A673 (cell line): ENCODE data around the gene PKLR. TPM values are rescaled to one million over a fixed set of nuclear protein-coding genes. Genes with fewer than 3 reads are reported as not detected.

Source experiments
- BruUV-seq: library from RNA; stranded (reverse); fragments of 400-500 nt; replicated peaks from 2 replicates; lab custom pipeline; 2021; lab: Mats Ljungman, UMichigan
- CTCF ChIA-PET: fragments of 300-600 bp; sonication (Branson Sonifier 250); formaldehyde crosslinking; loops from one replicate; lab custom pipeline; 2022; ENCODE audit warnings: antibody characterized with exemption; lab: Charles Lee
- POLR2A ChIA-PET: fragments of 300-600 bp; sonication (Branson Sonifier 250); formaldehyde crosslinking; loops from one replicate; lab custom pipeline; 2022; ENCODE audit warnings: antibody characterized with exemption; ENCODE audit not compliant: low non-redundant PET; lab: Charles Lee
- DNase-seq: peaks from one replicate; pipeline ENCODE4 v3.0.0-alpha.2; 2015; ENCODE audit warnings: low spot score
- H3K27ac ChIP-seq: fragments of 200-600 bp; sonication (generic); 2 replicates; pipeline ENCODE4 v1.5.1; 2016; ENCODE audit warnings: mixed run types, low read depth, mild to moderate bottlenecking, mixed read lengths, antibody characterized with exemption, low read length; ENCODE audit not compliant: poor library complexity, severe bottlenecking
- H3K27me3 ChIP-seq: fragments of 200-600 bp; sonication (generic); replicated peaks from 2 replicates; pipeline ENCODE4 v1.6.1; 2017; ENCODE audit warnings: mixed run types, low read depth, mild to moderate bottlenecking, mixed read lengths, antibody characterized with exemption, low read length; ENCODE audit not compliant: insufficient read depth, poor library complexity
- H3K36me3 ChIP-seq: fragments of 200-600 bp; sonication (generic); 2 replicates; pipeline ENCODE4 v1.6.1; 2016; ENCODE audit warnings: mixed run types, mild to moderate bottlenecking, mixed read lengths, antibody characterized with exemption, low read length; ENCODE audit not compliant: insufficient read depth, poor library complexity, severe bottlenecking
- H3K4me1 ChIP-seq: fragments of 200-600 bp; sonication (generic); 2 replicates; pipeline ENCODE4 v1.6.1; 2017; ENCODE audit warnings: mixed run types, mild to moderate bottlenecking, mixed read lengths, antibody characterized with exemption, low read length; ENCODE audit not compliant: insufficient read depth, poor library complexity, severe bottlenecking
- H3K4me3 ChIP-seq: fragments of 200-600 bp; sonication (generic); 2 replicates; pipeline ENCODE4 v1.5.1; 2016; ENCODE audit warnings: low read depth, mixed run types, mild to moderate bottlenecking, mixed read lengths, low read length; ENCODE audit not compliant: poor library complexity, severe bottlenecking
- H3K9me3 ChIP-seq: fragments of 200-600 bp; sonication (generic); 2 replicates; pipeline ENCODE4 v1.6.1; 2016; ENCODE audit warnings: mixed run types, low read depth, mild to moderate bottlenecking, mixed read lengths, antibody characterized with exemption, low read length; ENCODE audit not compliant: poor library complexity, severe bottlenecking
- CTCF ChIP-seq: fragments of 300-800, 200-600 bp; sonication (generic); conservative IDR thresholded peaks from 2 replicates; pipeline ENCODE4 v1.5.1; 2017; ENCODE audit warnings: low read depth, mild to moderate bottlenecking, antibody characterized with exemption, low read length, moderate library complexity, mixed read lengths
- EZH2 ChIP-seq: fragments of 200-600 bp; sonication (generic); IDR thresholded peaks from 2 replicates; pipeline ENCODE4 v1.6.1; 2017; ENCODE audit warnings: borderline replicate concordance, low read depth, mild to moderate bottlenecking, mixed read lengths, antibody characterized with exemption, low read length; ENCODE audit not compliant: poor library complexity, severe bottlenecking
- intact Hi-C: fragments of 100-400 bp; cut with micrococcal nuclease; formaldehyde crosslinking; loops from one replicate; pipeline ENCODE4 v1.10.0; 2022; ENCODE audit not compliant: unreplicated experiment
- total RNA-seq: library from RNA; stranded (reverse); gene quantifications from 2 replicates; pipeline ENCODE4 v1.2.3, GENCODE V29; 2021

The PKLR gene
- total RNA-seq, 1 experiment from 2014 or later, result not detected

GRCh38 chr1:155309423-155310021 lies 8.3 kb upstream of the PKLR start:
- DNase-seq, result peak; percentile 76
- Histone ChIP-seq H3K4me3 (peak overlapping the region; percentile 76), H3K9me3 (no peaks in the 10 kb centered on the region), H3K36me3 (peaks cover 37% of the 10 kb centered on the region), H3K27me3 (no peaks in the 10 kb centered on the region), H3K27ac (peak overlapping the region; percentile 96), H3K4me1 (peaks cover 29% of the 10 kb centered on the region)
- intact Hi-C loops, result loop anchor here (2.0 kb wide), 1 partner anchor 27 kb away; no protein-coding TSS in a partner anchor
- POLR2A ChIA-PET, result no interaction called here
- no TSS peak for BruUV-seq
- CTCF ChIA-PET, result interaction anchor here (0.6 kb wide), 1 partner anchor 28 kb away, joined by 4 read pairs; no protein-coding TSS in a partner anchor
- TF ChIP-seq EZH2, result no peak
- TF ChIP-seq CTCF, result no peak; the same call in 1 of the 2 replicates

DNA sequence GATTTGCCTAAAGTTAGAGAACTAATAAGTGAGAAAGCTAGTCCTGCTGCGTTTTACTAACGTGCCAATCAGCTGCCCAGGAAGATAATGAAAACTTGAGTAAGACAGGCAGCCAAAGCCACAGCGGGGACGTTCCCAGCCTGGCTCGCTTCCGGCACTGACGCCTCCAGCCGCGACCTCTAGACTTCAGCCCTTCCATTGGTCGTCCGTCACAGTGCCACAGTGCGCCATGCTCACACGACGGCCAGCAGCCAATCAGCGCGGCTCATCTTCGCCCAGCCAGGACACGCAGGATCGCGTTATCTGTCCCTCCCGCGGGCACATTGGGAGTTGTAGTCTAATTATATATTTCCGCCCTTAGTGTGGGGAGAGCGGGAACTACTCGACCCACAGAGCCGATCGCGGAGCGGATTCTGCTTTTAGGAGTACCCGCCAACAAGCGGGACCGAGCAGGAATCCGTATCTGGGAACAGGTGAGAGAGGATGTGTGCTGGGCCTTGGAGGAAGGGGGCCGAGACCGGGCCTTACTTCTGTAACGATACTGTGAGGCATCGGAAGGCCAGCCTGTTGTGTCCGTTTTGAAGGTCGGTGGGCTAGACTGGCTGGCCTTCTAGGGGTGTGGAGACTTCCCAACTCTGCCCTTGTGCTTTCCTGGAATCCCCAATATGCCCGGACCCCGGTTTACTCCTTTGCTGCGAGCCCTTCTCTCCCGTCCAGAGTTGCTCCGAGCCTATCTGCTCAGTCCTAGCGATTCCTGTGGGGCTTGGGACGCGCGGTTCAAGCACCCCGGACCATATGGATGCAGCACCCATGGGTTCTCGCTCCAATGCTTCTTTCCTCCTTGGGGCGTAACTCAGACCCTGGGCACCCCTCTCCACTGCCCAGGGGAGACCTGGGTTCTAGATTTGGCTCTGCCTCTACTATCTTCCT lies 7.5 kb upstream of the PKLR start, which contains the start of gene FDPS:
Gene FDPS (plus strand): TSS at position 374 of the 930 bp plus-strand sequence. CDS start 924 bp downstream, outside the sequence.
- peak within 1 kb of the TSS; percentile 96 for H3K27ac ChIP-seq
- ChIA-PET POLR2A (no interaction called here), CTCF (interaction anchor here (0.6 to 1.4 kb wide), 3 partner anchors 15 to 196 kb away, joined by 4 to 5 read pairs (median 4); no protein-coding TSS in a partner anchor)
- no peaks in the 10 kb centered on the region for H3K27me3 ChIP-seq
- H3K9me3 ChIP-seq, result no peaks in the 10 kb centered on the region
- TF ChIP-seq CTCF (no peak), EZH2 (no peak)
- H3K4me3 ChIP-seq, result peak within 1 kb of the TSS; percentile 76
- peak; percentile 100 for DNase-seq
- TSS peak; percentile 92 for BruUV-seq
- peaks cover 30% of the 10 kb centered on the region for H3K36me3 ChIP-seq
- intact Hi-C loops, result loop anchor here (1.0 to 2.0 kb wide), 2 partner anchors 26 to 64 kb away; no protein-coding TSS in a partner anchor
- peaks cover 29% of the 10 kb centered on the region for H3K4me1 ChIP-seq

GRCh38 chr1:155307247-155307740 lies 6.1 kb upstream of the PKLR start:
- Histone ChIP-seq H3K4me1 (peaks cover 29% of the 10 kb centered on the region), H3K27ac (peak overlapping the region; percentile 96), H3K9me3 (no peaks in the 10 kb centered on the region), H3K36me3 (peaks cover 15% of the 10 kb centered on the region), H3K27me3 (no peaks in the 10 kb centered on the region), H3K4me3 (no peak overlapping the region)
- intact Hi-C loops, result no loop called here
- TF ChIP-seq EZH2 (no peak), CTCF (peak; percentile 43; the same call in 1 of the 2 replicates)
- CTCF ChIA-PET, result interaction anchor here (0.7 to 1.4 kb wide), 3 partner anchors 56 to 797 kb away, joined by 4 to 5 read pairs (median 4); no protein-coding TSS in a partner anchor
- BruUV-seq, result no TSS peak
- DNase-seq, result peak; percentile 64
- POLR2A ChIA-PET, result interaction anchor here (1.1 kb wide), 1 partner anchor 9 kb away, joined by 3 read pairs; no protein-coding TSS in a partner anchor
